Right lobe of liver (tissue), 6 donors: Measurements from ENCODE around the gene ARMC9. TPM values are rescaled to one million over a fixed set of nuclear protein-coding genes. Genes with fewer than 3 reads are reported as not detected.

Experiments
- ATAC-seq, 4 donors: fragments of 200-7000 bp; cut with Tn5 transposase; one replicate each; pipeline ENCODE4 v1.9.1; 2020; ENCODE audit warnings: mild to moderate bottlenecking in 4 of 4, moderate library complexity in 4 of 4
- DNase-seq, 3 donors: peaks; one replicate each; pipeline ENCODE4 v3.0.0-alpha.2; 2020
- H3K27ac ChIP-seq, 3 donors: fragments of 200-600 bp; one replicate each; pipeline ENCODE4 v1.8.0; 2022
- H3K27me3 ChIP-seq, 2 donors: fragments of 200-600 bp; one replicate each; pipeline ENCODE4 v1.8.0; 2022
- H3K36me3 ChIP-seq, 4 donors: fragments of 200-600 bp; sonication (generic) in 1 of 4; one replicate each; pipeline versions ENCODE4 v1.5.1 to v1.8.0; 2017 to 2022; ENCODE audit warnings: control low read depth in 1 of 4
- H3K4me1 ChIP-seq, 4 donors: fragments of 200-600 bp; sonication (generic) in 1 of 4; one replicate each; pipeline versions ENCODE4 v1.5.1 to v1.8.0; 2017 to 2022; ENCODE audit warnings: control low read depth in 1 of 4
- H3K4me3 ChIP-seq, 3 donors: fragments of 200-600 bp; one replicate each; pipeline ENCODE4 v1.8.0; 2022
- H3K9me3 ChIP-seq, 4 donors: fragments of 200-600 bp; sonication (generic) in 1 of 4; one replicate each; pipeline versions ENCODE4 v1.5.1 to v1.8.0; 2017 to 2022; ENCODE audit warnings: control low read depth in 1 of 4
- CTCF ChIP-seq, 4 donors: fragments of 200-600 bp in 3 of 4; fragments of 450-650 bp in 1 of 4; IDR thresholded peaks; one replicate each; pipeline versions ENCODE4 v1.5.1 to v1.8.0; 2016 to 2022; ENCODE audit warnings: antibody characterized with exemption in 4 of 4, mild to moderate bottlenecking in 2 of 4
- POLR2A ChIP-seq: fragments of 450-650 bp; IDR thresholded peaks from one replicate; pipeline ENCODE4 v1.6.1; 2017; ENCODE audit warnings: antibody characterized with exemption, mild to moderate bottlenecking
- WGBS: methylation state at CpG from one replicate; pipeline ENCODE4 v1.1.6; 2018; ENCODE audit warnings: low coverage, low lambda C conversion rate; ENCODE audit not compliant: insufficient coverage; ENCODE audit errors: missing lambda C conversion rate; 5-methylcytosine and 5-hydroxymethylcytosine counted together
- intact Hi-C, 2 donors: fragments of 100-400 bp; cut with DNase I; formaldehyde crosslinking; loops; one replicate each; pipeline versions ENCODE4 v1.11.2 to v1.14.1; 2022
- total RNA-seq, 6 experiments: library from RNA; depleted of rRNA in 2 of 6; stranded (reverse); fragments of >200 nt in 2 of 6; fragmentation: NEBNext Ultra II Directional in 3 of 6; extraction: Animal tissue kit (Norgen Biotek cat#: 25700) in 3 of 6; gene quantifications; one replicate each; pipeline versions ENCODE4 v1.1.0 to v1.2.4, GENCODE V29; 2016 to 2023
- donor health status: DM: no; HTN: yes; CAD: no.
- donor health status: DM: no; HTN: no; CAD: no.
- donor health status: DM: no; HTN: no; CAD: no.
- donor health status: DM: no; HTN: yes; CAD: no.
- donor health status: DM: no; HTN: yes; CAD: no.

Gene ARMC9
- total RNA-seq, 6 experiments from 2014 or later = 1.5 to 7.7 (median 2.4) TPM

- Histone ChIP-seq H3K27me3 (no peaks in the 10 kb centered on the region), H3K4me1 (no peaks in the 10 kb centered on the region), H3K9me3 (peaks cover 0 to under 1% (median 0%) of the 10 kb centered on the region in 4 donors), H3K36me3 (no peaks in the 10 kb centered on the region), H3K27ac (no peak overlapping the region), H3K4me3 (no peak overlapping the region)
- no peak for TF ChIP-seq POLR2A
- TF ChIP-seq CTCF (IDR thresholded peaks at IDR 0.05) = no peak
- intact Hi-C loops = no loop called here
- WGBS = 76% methylated on average over 14 of the region's 22 CpGs
- ATAC-seq (peak; percentile 59 to 76 (median 70)), DNase-seq (peak in 2 of 3 donors; percentile 56 to 66)
These were observed 123.3 kb downstream of the ARMC9 start for GRCh38 chr2:231321556-231322334.

DNA sequence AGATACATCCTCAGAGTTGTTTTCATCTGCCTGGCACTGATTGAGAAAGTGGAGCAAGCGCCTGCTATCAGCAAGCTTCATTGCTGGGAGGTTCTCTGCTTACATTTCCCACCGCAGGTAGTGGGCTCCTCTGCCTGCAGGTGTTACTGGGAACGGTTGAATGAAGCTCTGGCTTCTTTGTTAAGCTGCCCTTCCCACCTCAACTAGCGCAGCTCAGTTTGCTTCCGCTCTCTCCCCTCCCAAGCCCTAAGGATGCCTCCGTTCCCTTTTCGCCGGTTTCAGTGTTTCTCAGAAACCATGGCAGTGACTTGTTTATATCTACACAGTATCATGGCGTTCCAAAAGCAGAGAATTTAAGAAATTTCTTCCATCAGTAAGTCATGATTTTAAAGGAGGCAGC, 124.9 kb downstream of the ARMC9 start:
- DNase-seq = no peak
- ATAC-seq = peak in 2 of 4 donors; percentile 19 to 23
- no peaks in the 10 kb centered on the region for H3K9me3 ChIP-seq
- H3K4me1 ChIP-seq = no peaks in the 10 kb centered on the region
- no peak overlapping the region for H3K27ac ChIP-seq
- no peak overlapping the region for H3K4me3 ChIP-seq
- no peak for TF ChIP-seq CTCF (IDR thresholded peaks at IDR 0.05)
- no peak for TF ChIP-seq POLR2A
- no peaks in the 10 kb centered on the region for H3K27me3 ChIP-seq
- intact Hi-C loops = no loop called here
- WGBS = 85% methylated on average over 3 of the region's 9 CpGs
- no peaks in the 10 kb centered on the region for H3K36me3 ChIP-seq

- DNase-seq = no peak
- TF ChIP-seq CTCF (IDR thresholded peaks at IDR 0.05) (no peak), POLR2A (no peak)
- no peak for ATAC-seq
- WGBS = no CpG with 5 or more reads among the region's 2 CpGs
- H3K27ac ChIP-seq = no peak overlapping the region
- no peaks in the 10 kb centered on the region for H3K4me1 ChIP-seq
- H3K4me3 ChIP-seq = no peak overlapping the region
- no peaks in the 10 kb centered on the region for H3K36me3 ChIP-seq
- no peaks in the 10 kb centered on the region for H3K9me3 ChIP-seq
- intact Hi-C loops = no loop called here
- H3K27me3 ChIP-seq = no peaks in the 10 kb centered on the region
These were observed 127.4 kb downstream of the ARMC9 start for GRCh38 chr2:231325826-231326225.

- Histone ChIP-seq H3K4me1 (no peaks in the 10 kb centered on the region), H3K36me3 (no peaks in the 10 kb centered on the region), H3K27ac (no peak overlapping the region), H3K9me3 (no peaks in the 10 kb centered on the region), H3K4me3 (no peak overlapping the region), H3K27me3 (no peaks in the 10 kb centered on the region)
- intact Hi-C loops = no loop called here
- DNase-seq = no peak
- no peak for TF ChIP-seq CTCF (IDR thresholded peaks at IDR 0.05)
- no peak for TF ChIP-seq POLR2A
- no peak for ATAC-seq
- WGBS = no CpG with 5 or more reads among the region's 3 CpGs
These were observed 128.0 kb downstream of the ARMC9 start for GRCh38 chr2:231326404-231326803.
